Activated CD4-positive, alpha-beta memory T cell treated with anti-CD3 and anti-CD28 coated beads for 36 hours (primary cell): ENCODE results near the gene WDR6. TPM values are rescaled to one million over a fixed set of nuclear protein-coding genes. Genes with fewer than 3 reads are reported as not detected.

Experiments used
- CTCF ChIA-PET: fragments of 350-600 bp; sonication (Branson Sonifier 250); formaldehyde crosslinking; loops from one replicate; lab custom pipeline; 2021; ENCODE audit warnings: antibody characterized with exemption, inconsistent platforms; lab: Charles Lee
- POLR2A ChIA-PET: fragments of 350-600 bp; sonication (Branson Sonifier 250); formaldehyde crosslinking; loops from one replicate; lab custom pipeline; 2021; ENCODE audit warnings: antibody characterized with exemption; lab: Charles Lee
- DNase-seq: peaks from one replicate; pipeline ENCODE4 v3.0.0-alpha.2; 2020
- H3K27ac Mint-ChIP-seq: one replicate; pipeline ENCODE4 v1.8.0; 2021; ENCODE audit warnings: mixed read lengths
- H3K27me3 Mint-ChIP-seq: one replicate; pipeline ENCODE4 v1.8.0; 2021; ENCODE audit warnings: mixed read lengths
- H3K36me3 Mint-ChIP-seq: one replicate; pipeline ENCODE4 v1.8.0; 2021; ENCODE audit warnings: mixed read lengths
- H3K4me1 Mint-ChIP-seq: one replicate; pipeline ENCODE4 v1.8.0; 2021; ENCODE audit warnings: low read depth, mixed read lengths
- H3K4me3 Mint-ChIP-seq: one replicate; pipeline ENCODE4 v1.8.0; 2021; ENCODE audit warnings: mild to moderate bottlenecking, mixed read lengths
- H3K9me3 Mint-ChIP-seq: one replicate; pipeline ENCODE4 v1.8.0; 2021; ENCODE audit warnings: mixed read lengths
- intact Hi-C: fragments of 100-400 bp; cut with micrococcal nuclease; formaldehyde crosslinking; loops from one replicate; pipeline ENCODE4 v1.15.1; 2023
- total RNA-seq, 2 experiments: library from RNA; stranded (reverse); gene quantifications; one replicate each; pipeline ENCODE4 v1.2.3, GENCODE V29; 2021

The WDR6 gene
- total RNA-seq, 2 experiments from 2014 or later = 139 to 144 TPM

DNA sequence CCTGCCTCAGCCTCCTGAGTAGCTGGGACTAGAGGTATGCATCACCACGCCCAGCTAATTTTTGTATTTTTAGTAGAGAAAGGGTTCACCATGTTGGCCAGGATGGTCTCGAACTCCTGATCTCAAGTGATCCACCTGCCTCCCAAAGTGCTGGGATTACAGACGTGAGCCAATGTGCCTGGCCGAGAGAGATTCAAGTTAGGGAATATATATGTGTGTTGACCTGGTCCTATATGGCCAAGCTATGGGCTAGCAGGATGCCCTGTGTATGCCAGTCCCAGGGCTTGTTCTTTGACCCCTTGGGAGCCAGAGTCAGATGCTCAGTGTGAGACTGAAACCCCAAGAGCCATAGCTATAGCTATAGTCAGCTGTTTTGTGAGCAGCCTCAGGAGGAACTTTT is 16.6 kb downstream of the WDR6 start:
- CTCF ChIA-PET = interaction anchor here (1.3 to 6.3 kb wide), 2 partner anchors 16 to 35 kb away, joined by 5 to 88 read pairs; partner anchors contain the start of genes P4HTM and WDR6
- Mint-ChIP-seq H3K27ac (peak overlapping the region; percentile 58), H3K27me3 (no peaks in the 10 kb centered on the region), H3K4me3 (peak overlapping the region; percentile 97), H3K9me3 (no peaks in the 10 kb centered on the region), H3K36me3 (peaks cover 58% of the 10 kb centered on the region), H3K4me1 (peaks cover 64% of the 10 kb centered on the region)
- no peak for DNase-seq
- POLR2A ChIA-PET = interaction anchor here (0.7 to 9.7 kb wide), 4 partner anchors 14 to 71 kb away, joined by 3 to 135 read pairs (median 4); partner anchors contain the start of genes P4HTM, QRICH1 and WDR6
- intact Hi-C loops = loop anchor here (5.0 to 10.0 kb wide), 4 partner anchors 306 to 421 kb away; partner anchors contain the start of genes IP6K2, RHOA, TCTA and USP4

DNA sequence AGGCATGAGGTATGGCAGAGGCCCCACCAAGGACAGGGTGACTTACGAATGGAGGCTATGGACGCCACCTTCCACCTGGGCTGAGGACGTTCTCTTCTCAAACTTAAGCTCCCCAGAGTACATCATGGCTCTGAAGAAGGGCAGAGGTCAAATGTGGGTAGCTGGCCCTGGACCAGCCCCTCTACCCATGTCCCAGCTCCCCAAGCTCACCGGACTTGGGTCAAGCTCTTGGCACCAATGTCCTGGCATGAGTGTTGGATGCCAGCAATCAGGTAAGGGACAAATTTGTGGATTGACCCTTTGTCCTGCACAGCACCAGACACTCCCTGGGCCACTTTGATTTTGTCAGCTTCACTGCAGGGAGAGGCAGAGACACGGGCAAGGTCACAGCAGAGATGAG is 17.3 kb downstream of the WDR6 start:
- H3K4me1 Mint-ChIP-seq = peaks cover 60% of the 10 kb centered on the region
- POLR2A ChIA-PET = interaction anchor here (0.7 to 9.7 kb wide), 4 partner anchors 15 to 70 kb away, joined by 3 to 135 read pairs (median 4); partner anchors contain the start of genes QRICH1 and WDR6
- intact Hi-C loops = loop anchor here (5.0 to 10.0 kb wide), 4 partner anchors 307 to 420 kb away; partner anchors contain the start of genes IP6K2, RHOA, TCTA and USP4

DNA sequence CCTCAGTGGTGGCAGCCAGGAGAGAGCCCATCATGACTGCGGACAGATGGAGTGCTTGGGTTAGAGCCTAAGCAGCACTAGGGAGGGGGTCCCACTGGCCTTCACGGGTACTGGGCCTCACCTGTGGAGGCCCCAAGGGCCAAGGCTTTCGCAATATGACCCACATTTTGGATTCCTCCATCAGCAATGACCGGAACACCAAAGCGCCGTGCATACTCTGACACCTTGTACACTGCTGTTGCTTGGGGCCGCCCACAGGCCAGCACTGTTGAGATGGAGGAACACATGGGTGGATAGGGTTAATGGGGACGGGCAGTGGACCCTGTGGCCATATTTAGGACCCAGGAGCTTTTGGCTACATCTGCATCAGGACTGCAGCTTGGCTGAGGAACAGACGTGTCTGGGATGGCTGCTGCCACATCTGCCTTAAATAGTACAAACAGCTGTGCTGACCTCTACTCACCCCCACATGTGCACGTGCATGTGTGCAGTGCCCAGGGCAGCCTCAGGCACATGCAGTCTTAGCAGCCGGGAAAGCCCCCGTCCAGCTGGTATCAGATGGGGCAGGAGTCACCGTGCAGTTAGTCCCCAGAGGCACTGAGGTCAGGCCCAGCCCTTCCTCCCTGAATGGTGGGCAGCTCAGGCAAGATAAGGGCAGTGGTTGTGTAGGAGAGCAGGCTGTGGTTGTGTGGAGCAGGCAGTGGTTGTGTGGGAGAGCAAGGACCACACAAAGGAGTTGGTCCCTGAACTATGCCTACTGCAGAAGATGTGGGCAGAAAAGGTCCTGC is 18.0 kb downstream of the WDR6 start:
- POLR2A ChIA-PET = interaction anchor here (0.8 to 9.7 kb wide), 4 partner anchors 14 to 65 kb away, joined by 3 to 135 read pairs (median 5); partner anchors contain the start of gene WDR6
- H3K4me3 Mint-ChIP-seq = peak overlapping the region; percentile 18
- no peak for DNase-seq
- peaks cover 55% of the 10 kb centered on the region for H3K4me1 Mint-ChIP-seq
- H3K27ac Mint-ChIP-seq = peak overlapping the region; percentile 24
- no peaks in the 10 kb centered on the region for H3K27me3 Mint-ChIP-seq
- H3K9me3 Mint-ChIP-seq = no peaks in the 10 kb centered on the region
- peaks cover 65% of the 10 kb centered on the region for H3K36me3 Mint-ChIP-seq
- CTCF ChIA-PET = interaction anchor here (1.0 to 6.3 kb wide), 2 partner anchors 36 to 69 kb away, joined by 3 to 88 read pairs; partner anchors contain the start of genes P4HTM and QRICH1
- intact Hi-C loops = loop anchor here (10.0 kb wide), 3 partner anchors 320 to 420 kb away; partner anchors contain the start of genes RHOA, TCTA and USP4

More for the DNA sequence above, 17.3 kb downstream of the WDR6 start:
- DNase-seq = no peak
- Mint-ChIP-seq H3K36me3 (peaks cover 62% of the 10 kb centered on the region), H3K27me3 (no peaks in the 10 kb centered on the region), H3K4me3 (no peak overlapping the region), H3K9me3 (no peaks in the 10 kb centered on the region), H3K27ac (no peak overlapping the region)
- CTCF ChIA-PET = interaction anchor here (1.3 to 6.3 kb wide), 2 partner anchors 17 to 35 kb away, joined by 5 to 88 read pairs; partner anchors contain the start of genes P4HTM and WDR6

GRCh38 chr3:49025793-49026520 is 18.8 kb downstream of the WDR6 start:
- peak overlapping the region; percentile 24 for H3K27ac Mint-ChIP-seq
- DNase-seq = no peak
- intact Hi-C loops = loop anchor here (10.0 kb wide), 3 partner anchors 319 to 419 kb away; partner anchors contain the start of genes RHOA, TCTA and USP4
- peak overlapping the region; percentile 18 for H3K4me3 Mint-ChIP-seq
- H3K27me3 Mint-ChIP-seq = no peaks in the 10 kb centered on the region
- H3K4me1 Mint-ChIP-seq = peaks cover 54% of the 10 kb centered on the region
- ChIA-PET POLR2A (interaction anchor here (1.1 kb wide), 2 partner anchors 15 to 18 kb away, joined by 3 to 6 read pairs; partner anchors contain the start of gene WDR6), CTCF (interaction anchor here (1.0 to 1.2 kb wide), 3 partner anchors 8 to 68 kb away, joined by 3 read pairs; partner anchors contain the start of genes DALRD3, QRICH1 and WDR6)
- peaks cover 69% of the 10 kb centered on the region for H3K36me3 Mint-ChIP-seq
- H3K9me3 Mint-ChIP-seq = no peaks in the 10 kb centered on the region

DNA sequence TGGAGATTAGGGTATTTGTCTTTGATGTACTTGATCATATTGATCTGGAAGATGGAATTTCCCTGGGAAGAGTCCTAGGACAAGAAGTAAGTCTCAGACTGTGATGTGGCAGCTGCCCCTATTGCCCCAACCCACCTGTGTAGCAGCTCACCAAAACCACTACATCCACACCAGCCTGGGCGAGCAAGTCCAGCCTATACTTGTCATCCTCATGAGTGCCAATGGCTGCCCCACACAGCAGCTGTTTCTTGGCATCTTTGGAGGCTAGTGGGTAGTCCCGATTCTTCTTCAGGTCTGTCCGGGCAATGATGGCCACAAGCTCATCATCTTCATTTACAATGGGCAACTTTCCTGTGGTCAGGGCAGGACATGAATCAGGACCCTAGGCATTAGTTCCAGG is 19.3 kb downstream of the WDR6 start:
- intact Hi-C loops = loop anchor here (10.0 kb wide), 3 partner anchors 318 to 418 kb away; partner anchors contain the start of genes RHOA, TCTA and USP4
- H3K36me3 Mint-ChIP-seq = peaks cover 71% of the 10 kb centered on the region
- peak overlapping the region; percentile 18 for H3K27ac Mint-ChIP-seq
- CTCF ChIA-PET = interaction anchor here (0.8 to 1.2 kb wide), 3 partner anchors 9 to 38 kb away, joined by 3 read pairs; partner anchors contain the start of genes DALRD3 and WDR6
- no peak for DNase-seq
- no peak overlapping the region for H3K4me3 Mint-ChIP-seq
- no peaks in the 10 kb centered on the region for H3K9me3 Mint-ChIP-seq
- peaks cover 54% of the 10 kb centered on the region for H3K4me1 Mint-ChIP-seq
- POLR2A ChIA-PET = interaction anchor here (0.7 kb wide), 1 partner anchor 68 kb away, joined by 3 read pairs; no protein-coding TSS in a partner anchor
- no peaks in the 10 kb centered on the region for H3K27me3 Mint-ChIP-seq

DNA sequence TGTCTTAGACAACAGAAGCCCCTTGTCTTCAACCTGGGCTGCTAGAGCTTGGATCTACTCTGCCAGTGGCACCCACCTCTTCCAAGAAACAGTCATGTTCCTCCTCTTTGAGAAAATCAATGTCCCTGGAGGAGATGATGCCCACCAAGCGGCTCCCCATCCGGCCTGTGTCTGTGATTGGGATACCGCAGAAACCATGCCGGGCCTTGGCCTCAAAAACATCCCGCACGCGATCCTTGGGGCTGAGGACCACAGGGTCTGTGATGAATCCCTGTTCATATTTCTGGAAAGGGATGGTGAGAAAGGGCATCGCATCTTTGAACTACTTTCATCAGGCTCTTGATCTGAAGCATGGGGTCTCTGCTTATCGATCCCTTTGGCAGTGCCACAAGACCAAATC is 20.4 kb downstream of the WDR6 start:
- H3K27ac Mint-ChIP-seq = peak overlapping the region; percentile 89
- ChIA-PET POLR2A (no interaction called here), CTCF (no interaction called here)
- no peaks in the 10 kb centered on the region for H3K9me3 Mint-ChIP-seq
- intact Hi-C loops = loop anchor here (2.0 to 10.0 kb wide), 5 partner anchors 39 to 417 kb away; partner anchors contain the start of genes RHOA, TCTA and USP4
- H3K27me3 Mint-ChIP-seq = no peaks in the 10 kb centered on the region
- no peak for DNase-seq
- peaks cover 54% of the 10 kb centered on the region for H3K4me1 Mint-ChIP-seq
- H3K36me3 Mint-ChIP-seq = peaks cover 73% of the 10 kb centered on the region
- H3K4me3 Mint-ChIP-seq = peak overlapping the region; percentile 86

DNA sequence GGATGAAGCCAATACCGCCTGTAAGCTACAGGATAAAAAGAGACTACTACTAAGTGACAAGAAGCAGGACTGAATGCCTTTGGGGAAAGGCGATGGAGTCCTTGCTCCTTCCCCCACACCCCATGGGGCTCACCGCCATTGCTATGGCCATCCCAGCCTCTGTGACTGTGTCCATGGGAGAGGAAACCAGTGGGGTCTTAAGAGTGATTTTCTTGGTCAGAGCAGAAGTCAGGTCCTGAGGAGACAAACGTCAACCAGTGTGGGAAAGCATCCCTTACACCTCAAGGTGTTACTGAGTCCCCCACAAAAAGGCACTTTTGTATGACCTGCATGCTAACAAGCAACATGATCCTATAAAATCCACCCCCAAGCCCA is 21.1 kb downstream of the WDR6 start:
- ChIA-PET CTCF (interaction anchor here (0.7 to 1.8 kb wide), 2 partner anchors 41 to 65 kb away, joined by 3 to 10 read pairs; partner anchors contain the start of gene QRICH1), POLR2A (interaction anchor here (1.8 to 1.9 kb wide), 4 partner anchors 8 to 66 kb away, joined by 9 to 21 read pairs (median 18); partner anchors contain the start of genes QRICH1 and WDR6)
- Mint-ChIP-seq H3K27ac (peak overlapping the region; percentile 89), H3K27me3 (no peaks in the 10 kb centered on the region), H3K36me3 (peaks cover 67% of the 10 kb centered on the region), H3K4me1 (peaks cover 48% of the 10 kb centered on the region), H3K9me3 (no peaks in the 10 kb centered on the region), H3K4me3 (peak overlapping the region; percentile 86)
- DNase-seq = no peak
- intact Hi-C loops = loop anchor here (2.0 to 10.0 kb wide), 5 partner anchors 39 to 417 kb away; partner anchors contain the start of genes RHOA, TCTA and USP4

- H3K27ac Mint-ChIP-seq = peak within 1 kb of the TSS; percentile 89
- intact Hi-C loops = loop anchor here (1.0 to 10.0 kb wide), 6 partner anchors 8 to 416 kb away; partner anchors contain the start of genes RHOA, TCTA and USP4
- H3K9me3 Mint-ChIP-seq = no peaks in the 10 kb centered on the region
- H3K36me3 Mint-ChIP-seq = peaks cover 62% of the 10 kb centered on the region
- peak within 1 kb of the TSS; percentile 86 for H3K4me3 Mint-ChIP-seq
- ChIA-PET CTCF (interaction anchor here (0.6 to 1.8 kb wide), 9 partner anchors 8 to 65 kb away, joined by 3 to 13 read pairs (median 3); partner anchors contain the start of genes P4HTM and QRICH1), POLR2A (interaction anchor here (0.6 to 1.9 kb wide), 8 partner anchors 9 to 1933 kb away, joined by 3 to 21 read pairs (median 6); partner anchors contain the start of genes QRICH1, USP19 and WDR6)
- peaks cover 43% of the 10 kb centered on the region for H3K4me1 Mint-ChIP-seq
- DNase-seq = peak; percentile 95
- no peaks in the 10 kb centered on the region for H3K27me3 Mint-ChIP-seq
Measured at GRCh38 chr3:49028673-49029562, 21.7 kb downstream of the WDR6 start, which contains the start of gene IMPDH2. Gene IMPDH2 (minus strand): TSS chr3:49029398. CDS start chr3:49029350, 48 bp downstream.

DNA sequence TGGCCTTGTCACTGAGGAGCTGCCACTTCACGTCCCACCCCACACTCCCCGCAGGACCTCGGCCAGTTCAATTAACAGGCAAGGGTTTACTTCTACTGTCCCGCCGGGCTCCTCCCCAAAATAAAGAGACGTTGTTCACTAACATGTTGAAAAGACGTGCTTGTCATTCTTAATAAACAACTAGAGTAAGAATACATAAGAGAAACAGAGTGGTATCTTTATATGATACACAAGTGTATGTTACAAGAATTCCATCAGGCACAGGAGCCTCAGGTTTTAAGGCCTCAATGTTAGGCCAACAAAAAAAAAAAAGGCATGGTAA is 22.3 kb downstream of the WDR6 start:
- ChIA-PET POLR2A (interaction anchor here (0.6 to 1.9 kb wide), 8 partner anchors 9 to 1934 kb away, joined by 3 to 21 read pairs (median 6); partner anchors contain the start of genes QRICH1, USP19 and WDR6), CTCF (interaction anchor here (0.6 to 1.8 kb wide), 8 partner anchors 9 to 64 kb away, joined by 3 to 13 read pairs (median 4); partner anchors contain the start of genes P4HTM and QRICH1)
- Mint-ChIP-seq H3K27me3 (no peaks in the 10 kb centered on the region), H3K4me1 (peaks cover 42% of the 10 kb centered on the region), H3K36me3 (peaks cover 58% of the 10 kb centered on the region), H3K27ac (peak overlapping the region; percentile 89), H3K4me3 (peak overlapping the region; percentile 86), H3K9me3 (no peaks in the 10 kb centered on the region)
- no peak for DNase-seq
- intact Hi-C loops = loop anchor here (1.0 to 10.0 kb wide), 6 partner anchors 8 to 415 kb away; partner anchors contain the start of genes RHOA, TCTA and USP4
